Activated CD4-positive, alpha-beta T cell treated with anti-CD3 and anti-CD28 coated beads for 36 hours (primary cell): ENCODE data around the gene NPHS2. TPM values are rescaled to one million over a fixed set of nuclear protein-coding genes. Genes with fewer than 3 reads are reported as not detected.
A peak's percentile ranks its signal among the peaks of the same experiment; 100 is the strongest.

Experiments used
- ATAC-seq: fragments of 200-7000 bp; cut with Tn5 transposase; one replicate; pipeline ENCODE4 v1.10.0; 2021; ENCODE audit warnings: mild to moderate bottlenecking, moderate library complexity
- CTCF ChIA-PET: fragments of 350-600 bp; sonication (Branson Sonifier 250); formaldehyde crosslinking; loops from one replicate; lab custom pipeline; 2021; ENCODE audit warnings: antibody characterized with exemption; lab: Charles Lee
- POLR2A ChIA-PET: fragments of 350-600 bp; sonication (Branson Sonifier 250); formaldehyde crosslinking; loops from one replicate; lab custom pipeline; 2021; ENCODE audit warnings: antibody characterized with exemption, inconsistent platforms; lab: Charles Lee
- DNase-seq: peaks from one replicate; pipeline ENCODE4 v3.0.0-alpha.2; 2020
- H3K27ac Mint-ChIP-seq: one replicate; pipeline ENCODE4 v1.8.0; 2021; ENCODE audit warnings: mixed read lengths
- H3K27me3 Mint-ChIP-seq: one replicate; pipeline ENCODE4 v1.8.0; 2021; ENCODE audit warnings: mixed read lengths
- H3K36me3 Mint-ChIP-seq: one replicate; pipeline ENCODE4 v1.8.0; 2021; ENCODE audit warnings: low read depth, mixed read lengths
- H3K4me1 Mint-ChIP-seq: one replicate; pipeline ENCODE4 v1.8.0; 2021; ENCODE audit warnings: mixed read lengths
- H3K4me3 Mint-ChIP-seq: one replicate; pipeline ENCODE4 v1.8.0; 2021; ENCODE audit warnings: mild to moderate bottlenecking, moderate library complexity, mixed read lengths
- H3K9me3 Mint-ChIP-seq: one replicate; pipeline ENCODE4 v1.8.0; 2021; ENCODE audit warnings: low read depth, mixed read lengths
- intact Hi-C, 2 experiments: fragments of 100-400 bp; cut with DNase I in 1 of 2; cut with micrococcal nuclease in 1 of 2; formaldehyde crosslinking; loops; one replicate each; pipeline versions ENCODE4 v1.14.2 to v1.15.1; 2022 to 2024; cut with DNase I, micrococcal nuclease
- total RNA-seq, 2 experiments: library from RNA; stranded (reverse); gene quantifications; one replicate each; pipeline ENCODE4 v1.2.3, GENCODE V29; 2021

The NPHS2 gene
- total RNA-seq, 2 experiments from 2014 or later, result not detected

- ChIA-PET POLR2A (no interaction called here), CTCF (interaction anchor here (0.9 kb wide), 1 partner anchor 31 kb away, joined by 3 read pairs; no protein-coding TSS in a partner anchor)
- H3K9me3 Mint-ChIP-seq, result no peaks in the 10 kb centered on the region
- peaks cover 55% of the 10 kb centered on the region for H3K27me3 Mint-ChIP-seq
- no peak overlapping the region for H3K27ac Mint-ChIP-seq
- intact Hi-C loops, result no loop called here
- DNase-seq (no peak), ATAC-seq (no peak)
- H3K36me3 Mint-ChIP-seq, result no peaks in the 10 kb centered on the region
- H3K4me3 Mint-ChIP-seq, result no peak overlapping the region
- no peaks in the 10 kb centered on the region for H3K4me1 Mint-ChIP-seq
Observed at GRCh38 chr1:179587336-179587735, 11.6 kb upstream of the NPHS2 start.

GRCh38 chr1:179586107-179586823, 10.5 kb upstream of the NPHS2 start:
- no peaks in the 10 kb centered on the region for H3K9me3 Mint-ChIP-seq
- DNase-seq (peak; percentile 42), ATAC-seq (peak; percentile 77)
- POLR2A ChIA-PET, result no interaction called here
- H3K27ac Mint-ChIP-seq, result no peak overlapping the region
- no peaks in the 10 kb centered on the region for H3K4me1 Mint-ChIP-seq
- peaks cover 56% of the 10 kb centered on the region for H3K27me3 Mint-ChIP-seq
- CTCF ChIA-PET, result interaction anchor here (0.7 to 0.9 kb wide), 2 partner anchors 17 to 30 kb away, joined by 3 to 4 read pairs; no protein-coding TSS in a partner anchor
- no peak overlapping the region for H3K4me3 Mint-ChIP-seq
- H3K36me3 Mint-ChIP-seq, result no peaks in the 10 kb centered on the region
- intact Hi-C loops, result no loop called here

DNA sequence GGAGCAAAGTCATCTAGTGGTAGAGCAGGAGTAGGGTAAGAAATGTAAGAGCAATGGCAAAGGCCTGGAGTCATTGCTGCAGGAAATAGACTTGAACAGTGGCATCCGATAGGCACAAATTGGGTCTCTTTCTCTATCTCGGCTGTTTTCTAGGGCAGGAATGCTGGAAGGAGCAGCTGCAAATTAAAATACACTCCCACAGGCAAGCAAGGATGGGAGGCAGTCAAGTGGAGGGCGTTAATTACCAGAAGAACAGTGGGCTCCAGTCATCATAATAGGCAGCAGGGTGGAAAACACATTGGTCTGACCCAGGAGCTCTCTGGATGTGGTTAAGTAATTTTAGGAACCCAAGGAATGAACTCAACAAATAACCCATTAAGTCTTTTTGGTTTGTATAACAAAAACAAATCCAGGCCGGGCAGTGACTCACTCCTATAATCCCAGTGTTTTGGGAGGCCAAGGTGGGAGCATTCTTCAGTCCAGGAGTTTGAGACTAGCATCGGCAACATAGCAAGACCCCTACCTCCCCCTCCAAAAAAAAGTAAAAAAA, 8.1 kb upstream of the NPHS2 start:
- CTCF ChIA-PET, result interaction anchor here (0.7 kb wide), 1 partner anchor 1360 kb away, joined by 4 read pairs; no protein-coding TSS in a partner anchor
- no peak overlapping the region for H3K27ac Mint-ChIP-seq
- intact Hi-C loops, result no loop called here
- peaks cover 50% of the 10 kb centered on the region for H3K27me3 Mint-ChIP-seq
- no peak for DNase-seq
- no peak for ATAC-seq
- no peaks in the 10 kb centered on the region for H3K36me3 Mint-ChIP-seq
- H3K4me1 Mint-ChIP-seq, result no peaks in the 10 kb centered on the region
- POLR2A ChIA-PET, result no interaction called here
- no peaks in the 10 kb centered on the region for H3K9me3 Mint-ChIP-seq
- H3K4me3 Mint-ChIP-seq, result no peak overlapping the region

GRCh38 chr1:179576509-179576908, 761 bp upstream of the NPHS2 start:
- no peak overlapping the region for H3K27ac Mint-ChIP-seq
- no peak for DNase-seq
- ATAC-seq, result no peak
- no peak overlapping the region for H3K4me3 Mint-ChIP-seq
- no peaks in the 10 kb centered on the region for H3K9me3 Mint-ChIP-seq
- CTCF ChIA-PET, result no interaction called here
- no peaks in the 10 kb centered on the region for H3K36me3 Mint-ChIP-seq
- intact Hi-C loops, result no loop called here
- H3K27me3 Mint-ChIP-seq, result peaks cover 49% of the 10 kb centered on the region
- POLR2A ChIA-PET, result no interaction called here
- H3K4me1 Mint-ChIP-seq, result peaks cover 5% of the 10 kb centered on the region

DNA sequence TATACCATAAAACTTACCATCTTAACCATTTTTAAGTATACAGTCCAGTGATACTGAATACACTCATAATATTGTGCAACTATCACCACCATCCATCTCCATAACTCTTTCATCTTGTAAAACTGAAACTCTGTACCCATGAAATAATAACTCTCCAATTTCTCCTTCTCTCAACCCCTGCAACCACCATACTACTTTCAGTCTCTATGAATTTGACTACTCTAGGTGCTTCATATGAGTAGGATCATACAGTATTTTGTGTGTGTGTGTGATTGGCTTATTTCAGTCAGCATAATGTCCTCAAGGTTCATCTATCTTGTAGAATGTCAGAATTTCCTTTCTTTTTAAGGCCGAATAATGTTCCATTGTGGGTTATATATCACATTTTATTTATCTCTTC, 17.7 kb downstream of the NPHS2 start:
- POLR2A ChIA-PET, result no interaction called here
- DNase-seq, result no peak
- Mint-ChIP-seq H3K4me1 (no peaks in the 10 kb centered on the region), H3K9me3 (no peaks in the 10 kb centered on the region), H3K36me3 (no peaks in the 10 kb centered on the region), H3K27ac (no peak overlapping the region), H3K27me3 (peaks cover 10% of the 10 kb centered on the region), H3K4me3 (no peak overlapping the region)
- no peak for ATAC-seq
- intact Hi-C loops, result no loop called here
- CTCF ChIA-PET, result no interaction called here

GRCh38 chr1:179554427-179554826, 21.3 kb downstream of the NPHS2 start:
- intact Hi-C loops, result no loop called here
- Mint-ChIP-seq H3K36me3 (no peaks in the 10 kb centered on the region), H3K9me3 (no peaks in the 10 kb centered on the region), H3K27ac (no peak overlapping the region), H3K27me3 (peaks cover 7% of the 10 kb centered on the region), H3K4me3 (no peak overlapping the region), H3K4me1 (no peaks in the 10 kb centered on the region)
- CTCF ChIA-PET, result no interaction called here
- ATAC-seq (no peak), DNase-seq (no peak)
- POLR2A ChIA-PET, result no interaction called here

DNA sequence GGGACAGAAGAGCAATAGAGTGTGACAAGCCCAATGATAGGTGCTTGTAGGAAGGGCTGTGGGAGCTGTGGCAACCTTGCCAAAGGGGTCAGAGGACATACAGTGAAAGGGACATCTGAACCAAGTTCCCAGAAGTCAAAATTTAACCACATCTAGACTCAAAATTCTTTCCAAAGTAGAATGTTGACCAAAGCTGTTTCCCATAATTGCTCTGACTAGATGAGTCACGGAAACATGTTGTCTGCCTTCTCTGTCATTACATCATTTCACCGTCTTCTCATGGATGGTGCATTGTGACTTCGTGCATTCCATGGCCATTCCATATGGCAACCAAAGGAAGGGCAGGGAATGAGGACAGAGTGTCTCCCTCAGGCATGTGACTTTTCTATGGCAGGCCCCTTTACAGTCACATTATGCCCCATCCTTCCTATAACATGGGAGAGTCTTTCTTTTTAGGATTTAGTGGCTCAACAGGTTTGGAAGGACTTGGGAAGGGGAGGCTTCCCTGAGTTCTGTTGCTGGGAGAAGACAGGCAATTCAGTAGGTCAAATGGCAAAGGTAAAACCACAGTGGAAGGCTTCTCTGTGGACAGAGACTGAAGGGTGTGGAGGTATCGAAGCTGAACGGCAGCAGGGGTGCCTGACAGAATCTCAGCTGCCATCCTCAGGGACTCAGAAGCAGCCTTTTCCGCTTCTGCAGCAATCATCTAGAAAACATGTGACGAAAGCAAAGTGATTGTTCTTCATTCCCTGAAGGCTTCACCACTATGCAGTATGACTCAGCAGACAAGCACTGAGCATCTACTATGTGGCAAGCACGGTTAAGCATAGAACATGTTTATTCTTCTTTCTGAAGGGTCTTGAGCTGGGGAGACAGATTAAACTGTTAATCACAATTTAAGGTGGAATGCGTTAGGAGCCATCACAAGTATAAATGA, 24.7 kb downstream of the NPHS2 start:
- no peaks in the 10 kb centered on the region for H3K4me1 Mint-ChIP-seq
- POLR2A ChIA-PET, result no interaction called here
- H3K9me3 Mint-ChIP-seq, result no peaks in the 10 kb centered on the region
- H3K36me3 Mint-ChIP-seq, result no peaks in the 10 kb centered on the region
- peaks cover 2% of the 10 kb centered on the region for H3K27me3 Mint-ChIP-seq
- CTCF ChIA-PET, result no interaction called here
- intact Hi-C loops, result no loop called here
- no peak overlapping the region for H3K27ac Mint-ChIP-seq
- H3K4me3 Mint-ChIP-seq, result no peak overlapping the region
- DNase-seq (no peak), ATAC-seq (peak; percentile 36)

- Mint-ChIP-seq H3K4me1 (no peaks in the 10 kb centered on the region), H3K9me3 (no peaks in the 10 kb centered on the region), H3K27me3 (no peaks in the 10 kb centered on the region), H3K36me3 (no peaks in the 10 kb centered on the region), H3K27ac (no peak overlapping the region), H3K4me3 (no peak overlapping the region)
- ChIA-PET POLR2A (no interaction called here), CTCF (interaction anchor here (0.6 kb wide), 1 partner anchor 25 kb away, joined by 3 read pairs; no protein-coding TSS in a partner anchor)
- DNase-seq (no peak), ATAC-seq (no peak)
- intact Hi-C loops, result no loop called here
Observed at GRCh38 chr1:179549368-179549700, 26.4 kb downstream of the NPHS2 start.

- no peaks in the 10 kb centered on the region for H3K27me3 Mint-ChIP-seq
- POLR2A ChIA-PET, result no interaction called here
Observed at GRCh38 chr1:179548666-179549367, 26.9 kb downstream of the NPHS2 start.

DNA sequence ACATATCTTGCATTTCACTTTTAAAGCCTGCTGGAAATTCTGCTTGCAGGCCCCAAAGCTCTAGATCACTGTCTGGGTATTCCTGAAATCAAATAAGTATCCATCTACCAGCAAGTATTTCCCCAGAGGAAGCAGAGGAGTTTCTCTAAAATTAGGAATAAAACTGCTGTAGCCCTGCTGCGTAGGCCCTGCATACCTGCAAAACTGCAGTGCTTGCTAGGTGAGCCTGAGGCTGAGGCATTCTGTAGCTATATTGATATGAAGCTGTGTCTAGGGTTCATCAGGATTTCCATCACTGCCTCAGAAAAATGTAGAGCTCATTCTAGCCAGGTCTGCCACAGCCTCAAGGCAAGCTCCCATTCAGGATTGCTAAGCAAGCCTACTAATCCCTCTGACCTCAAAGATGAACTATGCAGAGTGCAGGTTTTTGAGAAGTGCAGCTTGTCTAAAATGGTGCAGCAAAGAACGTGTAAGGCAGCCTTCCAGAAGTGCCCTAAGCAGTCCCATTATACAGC, 28.7 kb downstream of the NPHS2 start:
- ATAC-seq (no peak), DNase-seq (no peak)
- ChIA-PET CTCF (no interaction called here), POLR2A (no interaction called here)
- intact Hi-C loops, result no loop called here
- no peaks in the 10 kb centered on the region for H3K36me3 Mint-ChIP-seq
- H3K27me3 Mint-ChIP-seq, result peaks cover 4% of the 10 kb centered on the region
- H3K4me1 Mint-ChIP-seq, result no peaks in the 10 kb centered on the region
- H3K9me3 Mint-ChIP-seq, result no peaks in the 10 kb centered on the region
- H3K4me3 Mint-ChIP-seq, result no peak overlapping the region
- H3K27ac Mint-ChIP-seq, result no peak overlapping the region

More at GRCh38 chr1:179548666-179549367, 26.9 kb downstream of the NPHS2 start:
- no peak overlapping the region for H3K4me3 Mint-ChIP-seq
- ATAC-seq, result no peak
- H3K9me3 Mint-ChIP-seq, result no peaks in the 10 kb centered on the region
- H3K27ac Mint-ChIP-seq, result no peak overlapping the region
- CTCF ChIA-PET, result interaction anchor here (0.6 kb wide), 1 partner anchor 24 kb away, joined by 3 read pairs; no protein-coding TSS in a partner anchor
- DNase-seq, result no peak
- intact Hi-C loops, result no loop called here
- no peaks in the 10 kb centered on the region for H3K4me1 Mint-ChIP-seq
- no peaks in the 10 kb centered on the region for H3K36me3 Mint-ChIP-seq

DNA sequence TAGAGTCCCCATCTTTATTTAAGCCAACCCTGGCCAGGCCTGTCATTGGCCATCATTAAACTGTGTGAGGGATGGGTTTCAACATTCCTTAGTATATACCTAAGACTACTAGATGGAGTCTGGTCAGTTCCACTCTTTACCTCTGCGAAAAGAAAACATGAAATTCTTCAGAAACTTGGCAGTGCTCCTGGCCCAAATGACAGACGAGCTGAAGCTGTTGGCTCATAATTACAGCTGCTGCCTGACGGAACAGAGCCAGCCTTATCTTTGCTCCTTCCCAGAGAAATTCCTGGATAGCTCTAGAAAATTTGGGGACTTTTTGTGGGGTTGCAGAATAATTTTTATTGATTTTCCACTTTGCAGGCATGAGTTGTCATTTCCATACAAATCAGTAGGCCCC, 30.4 kb downstream of the NPHS2 start:
- Mint-ChIP-seq H3K4me1 (no peaks in the 10 kb centered on the region), H3K4me3 (no peak overlapping the region), H3K27me3 (peaks cover 5% of the 10 kb centered on the region), H3K36me3 (no peaks in the 10 kb centered on the region), H3K27ac (no peak overlapping the region), H3K9me3 (no peaks in the 10 kb centered on the region)
- ATAC-seq (no peak), DNase-seq (no peak)
- POLR2A ChIA-PET, result no interaction called here
- CTCF ChIA-PET, result interaction anchor here (0.5 kb wide), 1 partner anchor 1117 kb away, joined by 3 read pairs; no protein-coding TSS in a partner anchor
- intact Hi-C loops, result no loop called here
